Measurements from ENCODE around the gene CHGA. TPM values are rescaled to one million over a fixed set of nuclear protein-coding genes. Genes with fewer than 3 reads are reported as not detected.

Gene CHGA
- total RNA-seq, 2 donors from 2014 or later = 69.5 to 80.1 TPM

- ATAC-seq (no peak), DNase-seq (no peak)
- peaks cover 0 to 14% of the 10 kb centered on the region in 2 donors for H3K36me3 ChIP-seq (replicated peaks in 1 of 2; ENCODE audit: insufficient read depth in 1 of 2, low read depth in 2 of 2)
- H3K27me3 ChIP-seq = no peaks in the 10 kb centered on the region
- no peak for TF ChIP-seq POLR2A (IDR thresholded peaks at IDR 0.05)
- no peak for TF ChIP-seq CTCF (IDR thresholded peaks at IDR 0.05)
- H3K9me3 ChIP-seq = no peaks in the 10 kb centered on the region
- intact Hi-C loops (cut with DNase I) = loop anchor here (10.0 kb wide), 1 partner anchor 192 kb away; no protein-coding TSS in a partner anchor
- no peak overlapping the region for H3K4me3 ChIP-seq
- WGBS, 2 donors = 88 to 92% methylated on average over 15 to 32 of the region's 32 CpGs
- H3K27ac ChIP-seq = no peak overlapping the region
- no peaks in the 10 kb centered on the region for H3K4me1 ChIP-seq
Measured at GRCh38 chr14:92952481-92953298, 29.7 kb downstream of the CHGA start.

- no peaks in the 10 kb centered on the region for H3K27me3 ChIP-seq
- H3K27ac ChIP-seq = no peak overlapping the region
- H3K4me3 ChIP-seq = no peak overlapping the region
- peaks cover 0 to 21% of the 10 kb centered on the region in 2 donors for H3K36me3 ChIP-seq (replicated peaks in 1 of 2; ENCODE audit: insufficient read depth in 1 of 2, low read depth in 2 of 2)
- H3K9me3 ChIP-seq = no peaks in the 10 kb centered on the region
- DNase-seq (no peak), ATAC-seq (no peak)
- WGBS, 2 donors = 89 to 100% methylated on average over 2 to 6 of the region's 6 CpGs
- intact Hi-C loops (cut with DNase I) = loop anchor here (10.0 kb wide), 1 partner anchor 191 kb away; no protein-coding TSS in a partner anchor
- TF ChIP-seq CTCF (IDR thresholded peaks at IDR 0.05) = no peak
- no peak for TF ChIP-seq POLR2A (IDR thresholded peaks at IDR 0.05)
- H3K4me1 ChIP-seq = no peaks in the 10 kb centered on the region
Measured at GRCh38 chr14:92953526-92953925, 30.6 kb downstream of the CHGA start.

- intact Hi-C loops (cut with DNase I) = loop anchor here (10.0 kb wide), 1 partner anchor 190 kb away; no protein-coding TSS in a partner anchor
- Histone ChIP-seq H3K27ac (no peak overlapping the region), H3K4me3 (no peak overlapping the region), H3K27me3 (no peaks in the 10 kb centered on the region), H3K9me3 (no peaks in the 10 kb centered on the region), H3K4me1 (no peaks in the 10 kb centered on the region), H3K36me3 (replicated peaks in 1 of 2; ENCODE audit: insufficient read depth in 1 of 2, low read depth in 2 of 2) (peaks cover 0 to 21% of the 10 kb centered on the region in 2 donors)
- DNase-seq (no peak), ATAC-seq (no peak)
- TF ChIP-seq CTCF (IDR thresholded peaks at IDR 0.05) (no peak), POLR2A (IDR thresholded peaks at IDR 0.05) (no peak)
- WGBS, 2 donors = 75 to 90% methylated on average over 4 to 5 of the region's 5 CpGs
Measured at GRCh38 chr14:92954933-92955332, 32.0 kb downstream of the CHGA start.

- Histone ChIP-seq H3K4me1 (no peaks in the 10 kb centered on the region), H3K27me3 (no peaks in the 10 kb centered on the region), H3K9me3 (no peaks in the 10 kb centered on the region), H3K4me3 (no peak overlapping the region), H3K27ac (no peak overlapping the region), H3K36me3 (replicated peaks in 1 of 2; ENCODE audit: insufficient read depth in 1 of 2, low read depth in 2 of 2) (peaks cover 0 to 17% of the 10 kb centered on the region in 2 donors)
- WGBS, 2 donors = 92 to 93% methylated on average over 7 of the region's 7 CpGs
- ATAC-seq (no peak), DNase-seq (no peak)
- TF ChIP-seq CTCF (IDR thresholded peaks at IDR 0.05) = no peak
- no peak for TF ChIP-seq POLR2A (IDR thresholded peaks at IDR 0.05)
- intact Hi-C loops (cut with DNase I) = loop anchor here (10.0 kb wide), 1 partner anchor 189 kb away; no protein-coding TSS in a partner anchor
Measured at GRCh38 chr14:92955381-92955780, 32.4 kb downstream of the CHGA start.
